ENCODE results near the gene GANC.

The GANC gene

GRCh38 chr15:42385206-42385979 lies 112.4 kb downstream of the GANC start:
- peak; percentile 7 for DNase-seq

DNA sequence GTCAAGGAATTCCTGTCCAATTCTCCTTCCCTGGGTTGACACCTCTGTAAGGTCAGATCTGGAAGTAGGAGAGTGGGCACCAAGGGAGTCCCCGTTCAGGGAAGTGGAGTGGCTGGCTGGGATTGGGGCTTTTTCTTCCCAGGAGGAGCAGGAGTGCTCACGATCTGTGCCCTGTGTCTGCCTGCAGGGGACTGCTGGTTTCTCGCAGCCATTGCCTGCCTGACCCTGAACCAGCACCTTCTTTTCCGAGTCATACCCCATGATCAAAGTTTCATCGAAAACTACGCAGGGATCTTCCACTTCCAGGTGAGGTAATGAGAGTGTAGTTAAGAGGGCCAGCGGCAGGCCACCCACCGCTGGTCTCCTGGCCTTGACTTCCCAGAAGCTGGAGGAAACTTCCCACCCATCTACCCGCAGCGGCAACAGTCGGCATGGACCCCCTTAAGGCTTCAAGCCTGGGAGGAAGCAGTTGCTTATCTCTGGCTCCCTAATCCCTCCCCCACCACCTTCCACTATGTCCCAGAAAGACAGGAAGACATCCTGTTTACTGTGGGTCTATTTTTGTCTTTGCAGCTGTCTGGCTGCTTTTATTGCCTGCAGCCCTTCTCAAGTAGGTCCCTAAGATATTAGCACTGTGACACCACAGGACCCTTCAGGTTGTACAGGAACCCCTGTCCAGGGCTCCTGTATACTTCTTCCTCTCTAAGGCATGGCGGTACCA lies 113.1 kb downstream of the GANC start:
- no peak for DNase-seq

GRCh38 chr15:42387603-42388002 lies 114.6 kb downstream of the GANC start:
- DNase-seq: no peak

GRCh38 chr15:42392309-42393024 lies 119.5 kb downstream of the GANC start:
- DNase-seq: no peak

GRCh38 chr15:42394106-42394505 lies 121.1 kb downstream of the GANC start:
- no peak for DNase-seq

DNA sequence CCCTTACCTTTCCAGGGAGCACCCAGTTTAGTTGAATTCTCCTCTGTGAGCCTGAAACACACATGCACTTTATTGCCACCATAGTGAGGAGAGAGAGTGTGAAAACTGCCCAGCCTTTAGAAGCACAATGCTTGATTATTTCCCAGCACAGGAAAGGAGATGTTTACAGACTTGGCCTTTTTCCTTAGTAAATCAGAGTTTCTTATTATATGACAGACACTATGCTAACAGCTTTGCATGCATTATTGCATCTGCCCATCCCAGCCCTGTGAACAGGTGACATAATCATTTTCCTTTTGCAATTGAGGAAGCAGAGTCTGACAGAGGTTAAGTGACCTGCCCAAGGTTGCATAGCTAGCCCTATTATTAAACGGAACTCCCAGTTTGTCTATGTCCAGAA lies 122.8 kb downstream of the GANC start:
- no peak for DNase-seq

GRCh38 chr15:42401544-42402454 lies 128.8 kb downstream of the GANC start:
- DNase-seq: peak; percentile 8

DNA sequence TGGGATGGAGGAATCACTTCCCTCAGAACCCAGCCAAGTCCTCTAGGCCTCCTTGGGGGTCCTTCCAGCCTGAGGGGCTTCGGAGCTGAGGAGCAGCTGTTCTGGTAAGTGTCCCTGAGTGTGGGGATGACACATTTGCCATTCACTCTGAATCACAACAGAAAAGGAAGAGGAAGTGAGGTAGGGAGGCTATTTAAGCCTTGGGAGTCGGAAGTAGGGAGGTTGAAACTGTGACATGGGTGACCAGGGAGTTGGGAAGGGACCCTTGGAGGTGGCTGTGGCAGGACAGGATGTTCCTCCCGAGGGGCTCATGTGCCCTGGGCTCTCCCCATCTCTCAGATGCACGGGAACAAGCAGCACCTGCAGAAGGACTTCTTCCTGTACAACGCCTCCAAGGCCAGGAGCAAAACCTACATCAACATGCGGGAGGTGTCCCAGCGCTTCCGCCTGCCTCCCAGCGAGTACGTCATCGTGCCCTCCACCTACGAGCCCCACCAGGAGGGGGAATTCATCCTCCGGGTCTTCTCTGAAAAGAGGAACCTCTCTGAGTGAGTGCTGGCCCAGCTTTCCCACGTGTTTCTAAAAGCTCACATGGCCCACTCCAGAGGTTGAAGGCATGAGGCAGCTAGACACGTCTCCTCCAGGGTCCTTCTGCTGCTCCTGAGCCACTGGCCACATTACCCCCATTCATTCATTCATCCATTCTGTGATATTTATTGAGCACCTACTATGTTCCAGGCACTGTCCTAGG lies 129.6 kb downstream of the GANC start:
- no peak for DNase-seq

DNA sequence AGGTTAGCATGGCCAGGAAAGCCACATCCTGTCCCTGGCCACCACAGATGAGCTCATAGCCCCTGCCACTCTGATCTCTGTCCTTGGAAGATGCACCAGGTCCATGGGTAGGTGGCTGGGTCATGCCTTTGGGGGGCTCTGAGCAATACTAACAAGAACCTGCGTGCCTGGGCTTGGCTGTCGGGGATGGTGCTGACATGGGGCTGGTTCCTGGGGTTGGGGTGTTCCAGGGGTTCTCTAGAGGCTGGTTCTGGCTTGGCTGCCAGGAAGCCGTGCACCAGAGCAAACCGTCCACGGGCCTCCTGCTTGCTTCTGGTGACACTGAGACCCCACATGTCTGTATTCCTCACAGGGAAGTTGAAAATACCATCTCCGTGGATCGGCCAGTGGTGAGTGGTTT lies 130.4 kb downstream of the GANC start:
- DNase-seq: no peak

DNA sequence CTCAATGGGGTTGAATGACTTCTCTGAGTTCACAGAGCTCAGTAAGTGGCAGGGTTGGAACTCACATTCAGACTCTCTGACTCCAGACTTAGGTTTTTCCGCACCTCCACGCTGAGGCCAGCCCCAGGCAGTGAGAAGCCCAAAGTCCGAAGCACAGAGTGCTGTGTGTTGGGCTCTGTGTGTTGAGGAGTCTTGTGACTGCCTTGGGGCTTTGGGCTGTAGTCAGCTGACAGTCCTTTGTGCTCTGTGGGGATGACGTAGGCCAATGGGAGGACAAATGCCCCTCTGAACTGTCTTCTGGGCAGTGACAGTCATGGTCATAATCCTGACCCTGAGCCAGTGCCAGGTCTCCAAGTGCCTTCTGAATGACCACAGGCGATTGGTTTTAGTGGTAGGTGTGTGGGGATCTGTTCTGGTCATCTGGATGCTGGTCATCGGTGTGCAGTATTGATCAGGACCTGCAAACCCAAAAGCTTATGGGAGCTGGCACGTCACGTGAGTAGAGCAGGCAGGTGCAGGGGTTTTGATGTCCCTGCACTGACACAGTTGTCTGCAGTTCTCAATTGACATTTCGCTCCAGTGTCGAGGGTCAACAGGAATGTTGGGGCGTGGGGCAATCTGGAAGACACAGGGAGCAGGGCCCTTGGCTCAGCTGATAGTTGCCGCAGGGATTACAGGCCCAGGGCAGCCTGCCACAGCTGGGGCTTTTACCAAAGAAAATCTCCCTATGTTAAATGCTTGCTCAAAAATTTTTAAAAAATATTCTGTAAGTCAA lies 131.6 kb downstream of the GANC start:
- no peak for DNase-seq

GRCh38 chr15:42405863-42406482 lies 133.0 kb downstream of the GANC start:
- DNase-seq: no peak
